Measurements from ENCODE around the gene ERMN.

The ERMN gene

DNA sequence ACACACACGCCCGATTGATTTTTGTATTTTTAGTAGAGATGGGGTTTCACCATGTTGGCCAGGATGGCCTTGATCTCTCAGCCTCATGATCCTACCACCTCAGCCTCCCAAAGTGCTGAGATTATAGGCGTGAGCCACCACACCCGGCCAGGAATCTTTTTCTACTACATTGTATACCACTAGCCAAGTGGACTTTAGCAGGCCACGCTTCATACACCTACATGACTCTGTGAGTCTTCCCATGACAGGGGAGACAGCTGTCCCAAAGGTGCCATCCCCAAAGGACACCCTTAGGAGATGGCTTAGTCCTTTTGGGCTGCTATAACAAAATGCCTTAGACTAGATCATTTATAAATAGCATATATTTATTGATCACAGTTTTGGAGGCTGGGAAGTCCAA lies 32.8 kb downstream of the ERMN start:
- Histone ChIP-seq H3K4me3 (IDR thresholded peaks at IDR 0.05; ENCODE audit: insufficient read depth, low read depth, low read length) (no peak overlapping the region), H3K36me3 (ENCODE audit: insufficient read depth) (no peaks in the 10 kb centered on the region), H3K79me2 (ENCODE audit: insufficient read depth, low read depth) (no peaks in the 10 kb centered on the region), H3K27ac (no peak overlapping the region), H2AFZ (ENCODE audit: low read depth) (no peak overlapping the region), H3K27me3 (ENCODE audit: insufficient read depth, low read depth) (no peaks in the 10 kb centered on the region), H3K4me2 (no peak overlapping the region), H3K4me1 (ENCODE audit: low read depth, poor library complexity, severe bottlenecking) (no peaks in the 10 kb centered on the region), H4K20me1 (ENCODE audit: insufficient read depth) (no peaks in the 10 kb centered on the region), H3K9ac (no peak overlapping the region)
- TF ChIP-seq, protein P1, sequence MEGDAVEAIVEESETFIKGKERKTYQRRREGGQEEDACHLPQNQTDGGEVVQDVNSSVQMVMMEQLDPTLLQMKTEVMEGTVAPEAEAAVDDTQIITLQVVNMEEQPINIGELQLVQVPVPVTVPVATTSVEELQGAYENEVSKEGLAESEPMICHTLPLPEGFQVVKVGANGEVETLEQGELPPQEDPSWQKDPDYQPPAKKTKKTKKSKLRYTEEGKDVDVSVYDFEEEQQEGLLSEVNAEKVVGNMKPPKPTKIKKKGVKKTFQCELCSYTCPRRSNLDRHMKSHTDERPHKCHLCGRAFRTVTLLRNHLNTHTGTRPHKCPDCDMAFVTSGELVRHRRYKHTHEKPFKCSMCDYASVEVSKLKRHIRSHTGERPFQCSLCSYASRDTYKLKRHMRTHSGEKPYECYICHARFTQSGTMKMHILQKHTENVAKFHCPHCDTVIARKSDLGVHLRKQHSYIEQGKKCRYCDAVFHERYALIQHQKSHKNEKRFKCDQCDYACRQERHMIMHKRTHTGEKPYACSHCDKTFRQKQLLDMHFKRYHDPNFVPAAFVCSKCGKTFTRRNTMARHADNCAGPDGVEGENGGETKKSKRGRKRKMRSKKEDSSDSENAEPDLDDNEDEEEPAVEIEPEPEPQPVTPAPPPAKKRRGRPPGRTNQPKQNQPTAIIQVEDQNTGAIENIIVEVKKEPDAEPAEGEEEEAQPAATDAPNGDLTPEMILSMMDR (conservative IDR thresholded peaks at IDR 0.05; ENCODE audit: low read depth, low read length), result no peak

DNA sequence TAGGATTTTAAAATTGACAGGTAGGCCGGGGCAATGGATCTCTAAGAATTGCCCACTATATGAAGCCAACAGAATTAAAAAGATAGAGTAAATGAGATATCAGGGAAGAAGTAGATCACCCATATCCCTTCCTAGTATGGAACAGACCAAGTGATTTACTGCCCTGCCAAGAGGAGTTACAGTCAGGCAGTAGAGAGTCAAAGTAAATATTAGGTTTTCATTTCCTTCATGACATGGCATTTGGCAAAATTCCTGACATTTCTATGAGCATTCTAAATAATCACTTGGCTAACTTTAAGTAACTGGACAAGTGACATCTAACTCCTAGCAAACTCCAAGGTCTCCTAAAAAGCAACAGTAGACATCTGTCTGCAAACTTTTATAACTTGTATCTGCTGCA lies 34.6 kb downstream of the ERMN start:
- no peaks in the 10 kb centered on the region for H3K27me3 ChIP-seq (ENCODE audit: insufficient read depth, low read depth)
- no peak overlapping the region for H3K9ac ChIP-seq
- no peak overlapping the region for H3K4me2 ChIP-seq

DNA sequence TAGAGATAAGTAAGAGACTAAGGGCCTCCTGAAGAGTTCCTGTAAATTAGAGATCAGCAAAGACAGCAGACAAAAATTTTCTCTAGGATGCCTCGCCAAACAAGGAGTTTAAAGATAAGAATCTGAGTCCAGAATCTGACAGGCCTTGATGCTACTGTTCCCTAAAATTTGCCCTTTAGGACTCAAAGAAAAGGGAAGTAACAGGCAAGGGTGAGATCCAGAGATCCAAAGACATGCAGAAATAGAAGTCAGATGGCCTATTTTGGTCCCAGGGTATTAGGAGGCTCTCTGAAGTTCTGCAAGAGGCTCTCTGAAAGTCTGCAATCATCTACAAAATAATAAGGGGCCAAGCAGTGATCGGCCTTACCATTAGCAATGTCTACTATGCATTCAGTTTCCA lies 35.1 kb downstream of the ERMN start:
- no peak overlapping the region for H2AFZ ChIP-seq (ENCODE audit: low read depth)
- no peak overlapping the region for H3K4me3 ChIP-seq (IDR thresholded peaks at IDR 0.05; ENCODE audit: insufficient read depth, low read depth, low read length)
- H4K20me1 ChIP-seq (ENCODE audit: insufficient read depth), result no peaks in the 10 kb centered on the region
- no peak overlapping the region for H3K4me2 ChIP-seq
- H3K27me3 ChIP-seq (ENCODE audit: insufficient read depth, low read depth), result no peaks in the 10 kb centered on the region
- H3K79me2 ChIP-seq (ENCODE audit: insufficient read depth, low read depth), result no peaks in the 10 kb centered on the region
- no peak overlapping the region for H3K27ac ChIP-seq
- TF ChIP-seq, protein P1 (conservative IDR thresholded peaks at IDR 0.05; ENCODE audit: low read depth, low read length), result no peak
- no peak overlapping the region for H3K9ac ChIP-seq
- H3K36me3 ChIP-seq (ENCODE audit: insufficient read depth), result no peaks in the 10 kb centered on the region
- H3K4me1 ChIP-seq (ENCODE audit: low read depth, poor library complexity, severe bottlenecking), result no peaks in the 10 kb centered on the region

More for the DNA sequence above, 34.6 kb downstream of the ERMN start:
- Histone ChIP-seq H4K20me1 (ENCODE audit: insufficient read depth) (no peaks in the 10 kb centered on the region), H3K4me1 (ENCODE audit: low read depth, poor library complexity, severe bottlenecking) (no peaks in the 10 kb centered on the region), H3K36me3 (ENCODE audit: insufficient read depth) (no peaks in the 10 kb centered on the region), H2AFZ (ENCODE audit: low read depth) (no peak overlapping the region), H3K27ac (no peak overlapping the region), H3K79me2 (ENCODE audit: insufficient read depth, low read depth) (no peaks in the 10 kb centered on the region), H3K4me3 (IDR thresholded peaks at IDR 0.05; ENCODE audit: insufficient read depth, low read depth, low read length) (no peak overlapping the region)
- TF ChIP-seq, protein P1 (conservative IDR thresholded peaks at IDR 0.05; ENCODE audit: low read depth, low read length), result no peak

DNA sequence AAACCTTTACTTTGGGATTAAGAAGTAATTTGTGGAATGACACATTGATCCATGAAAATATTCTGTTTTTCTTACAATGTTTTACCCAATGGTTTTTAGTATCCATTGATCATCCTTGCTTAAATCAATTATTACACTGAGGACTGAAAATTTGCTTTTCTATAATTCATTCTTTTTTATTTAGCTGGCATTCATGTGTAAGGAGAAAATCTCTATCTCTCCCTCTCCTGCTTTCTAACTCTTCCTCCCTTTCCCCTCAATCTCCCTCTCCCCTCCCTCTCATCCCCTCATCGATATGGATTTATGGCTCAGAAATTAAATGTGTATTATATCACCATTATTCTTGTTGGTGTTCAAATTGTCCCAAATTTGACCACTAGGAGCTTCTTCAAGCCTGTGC lies 38.5 kb downstream of the ERMN start:
- no peak overlapping the region for H2AFZ ChIP-seq (ENCODE audit: low read depth)
- H3K36me3 ChIP-seq (ENCODE audit: insufficient read depth), result no peaks in the 10 kb centered on the region
- no peak overlapping the region for H3K4me3 ChIP-seq (IDR thresholded peaks at IDR 0.05; ENCODE audit: insufficient read depth, low read depth, low read length)
- no peak overlapping the region for H3K4me2 ChIP-seq
- no peak overlapping the region for H3K9ac ChIP-seq
- H3K27me3 ChIP-seq (ENCODE audit: insufficient read depth, low read depth), result no peaks in the 10 kb centered on the region
- no peaks in the 10 kb centered on the region for H3K79me2 ChIP-seq (ENCODE audit: insufficient read depth, low read depth)
- H3K27ac ChIP-seq, result no peak overlapping the region
- TF ChIP-seq, protein P1 (conservative IDR thresholded peaks at IDR 0.05; ENCODE audit: low read depth, low read length), result no peak
- H4K20me1 ChIP-seq (ENCODE audit: insufficient read depth), result no peaks in the 10 kb centered on the region
- H3K4me1 ChIP-seq (ENCODE audit: low read depth, poor library complexity, severe bottlenecking), result no peaks in the 10 kb centered on the region

Data from KMS-11 (cell line).